GM18508 (cell line): ENCODE data around the gene ORC2.
A peak's percentile ranks its signal among the peaks of the same experiment; 100 is the strongest.
"Not testable (repeated sequence)": the region's sequence is repeated elsewhere in the genome, so short reads cannot be mapped to it uniquely, and the experiment has no call there.

Source experiments
- ATAC-seq: cut with Tn5 transposase; IDR thresholded peaks from one replicate; pipeline ENCODE4 v1.9.1; 2021; ENCODE audit warnings: moderate number of reproducible peaks; ENCODE audit not compliant: insufficient read depth, unreplicated experiment

ORC2 gene

DNA sequence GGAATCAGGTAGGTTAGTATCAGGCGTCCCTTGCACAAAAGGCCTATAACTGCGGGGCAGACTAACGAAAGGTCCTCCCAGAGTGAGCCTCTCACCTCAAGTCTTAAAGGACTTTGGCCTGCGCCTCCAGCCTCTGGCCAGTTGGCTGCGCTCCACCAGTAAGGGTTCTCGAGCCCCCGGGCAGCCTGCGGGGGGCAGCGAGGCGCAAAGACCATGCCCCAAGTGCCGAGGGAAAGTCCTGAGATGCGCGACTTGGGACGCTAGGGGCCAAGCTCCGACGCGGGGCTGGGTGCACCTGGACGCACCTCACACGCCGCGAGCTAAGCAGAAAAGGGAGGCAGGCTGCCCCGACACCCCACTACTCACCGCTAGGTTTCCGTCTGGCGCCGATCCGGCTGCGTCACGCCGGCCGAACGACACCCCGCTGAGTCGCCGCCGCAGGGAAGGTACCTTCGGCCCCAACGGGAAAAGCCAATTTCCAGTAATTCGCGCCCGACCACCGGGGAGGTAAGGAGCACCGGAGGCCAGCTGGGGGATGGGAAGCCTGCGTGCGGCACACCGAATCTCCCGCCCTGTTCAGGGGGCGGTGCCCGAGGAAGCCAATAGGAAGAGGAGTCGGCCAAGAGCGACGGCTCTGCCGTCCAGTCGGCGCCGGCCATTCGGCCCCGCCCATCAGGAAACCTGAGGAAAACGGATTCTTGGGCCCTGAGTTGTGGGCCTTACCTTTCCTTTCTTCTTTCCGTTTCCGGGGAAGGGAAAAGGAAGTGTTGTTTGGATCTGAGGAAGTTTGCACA is at the start of gene ORC2:
Gene ORC2 (minus strand): TSS at position 537 of the 794 bp plus-strand sequence. CDS start 5,537 bp downstream, outside the sequence.
- ATAC-seq, result peak; percentile 54

DNA sequence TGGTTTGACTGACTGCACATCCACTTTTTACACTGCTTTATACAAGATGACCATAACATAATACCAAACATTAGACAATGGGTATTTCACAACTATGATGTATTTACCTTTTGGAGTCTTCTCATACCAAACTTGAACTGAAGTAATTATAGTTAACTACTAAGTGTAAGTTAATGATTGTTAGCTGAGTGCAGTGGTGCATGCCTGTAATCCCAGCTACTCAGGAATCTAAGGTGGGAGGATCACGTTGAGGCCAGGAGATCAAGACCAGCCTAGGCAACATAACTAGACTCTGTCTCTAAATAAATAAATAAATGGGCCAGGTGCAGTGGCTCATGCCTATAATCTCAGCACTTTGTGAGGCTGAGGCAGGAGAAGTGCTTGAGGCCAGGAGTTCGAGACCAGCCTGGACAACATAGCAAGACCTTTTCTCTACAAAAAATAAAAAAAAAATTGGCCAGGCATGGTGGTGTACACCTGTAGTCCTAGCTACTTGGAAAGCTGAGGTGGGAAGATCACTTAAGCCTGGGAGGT is 44.9 kb upstream of the ORC2 start:
- no peak for ATAC-seq

DNA sequence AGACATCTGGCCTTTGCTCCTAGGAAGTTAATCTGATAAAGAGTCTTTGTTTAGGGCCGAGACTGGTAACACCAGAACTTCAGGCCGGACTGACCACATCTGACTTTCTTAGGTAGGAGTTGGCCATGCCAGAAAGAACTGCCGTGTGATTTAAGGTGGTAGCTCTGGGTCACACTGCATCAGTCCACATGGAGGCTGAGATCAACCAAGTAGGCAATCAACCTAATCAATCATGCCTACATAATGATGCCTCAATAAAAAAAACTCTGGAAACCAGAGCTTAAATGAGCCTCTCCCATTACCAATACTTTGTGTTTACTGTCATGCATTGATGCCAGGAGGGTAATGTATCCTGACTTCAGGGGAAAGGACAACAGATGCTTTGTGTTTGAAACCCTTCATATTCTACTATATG is 44.1 kb upstream of the ORC2 start:
- no peak for ATAC-seq

DNA sequence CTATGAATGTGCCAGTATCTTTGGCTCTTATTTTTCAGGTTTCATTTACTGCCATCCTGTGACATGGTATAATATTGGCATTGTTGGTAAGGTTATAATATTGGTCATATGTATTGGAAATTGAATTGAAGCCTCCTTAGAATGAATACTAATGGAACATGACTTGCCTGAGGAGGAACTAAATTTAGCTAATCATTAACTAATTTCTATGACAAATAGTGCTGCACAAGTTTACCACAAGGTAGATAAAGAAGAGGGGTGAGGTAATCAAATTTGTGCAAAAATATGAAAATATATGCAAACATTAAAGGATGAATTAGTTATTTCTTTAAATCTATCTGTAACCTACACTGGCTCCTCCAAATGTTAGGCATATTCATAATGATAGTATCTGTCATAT is 43.2 kb upstream of the ORC2 start:
- ATAC-seq, result no peak

- no peak for ATAC-seq
Observed at GRCh38 chr2:201004370-201004769, 40.9 kb upstream of the ORC2 start.

DNA sequence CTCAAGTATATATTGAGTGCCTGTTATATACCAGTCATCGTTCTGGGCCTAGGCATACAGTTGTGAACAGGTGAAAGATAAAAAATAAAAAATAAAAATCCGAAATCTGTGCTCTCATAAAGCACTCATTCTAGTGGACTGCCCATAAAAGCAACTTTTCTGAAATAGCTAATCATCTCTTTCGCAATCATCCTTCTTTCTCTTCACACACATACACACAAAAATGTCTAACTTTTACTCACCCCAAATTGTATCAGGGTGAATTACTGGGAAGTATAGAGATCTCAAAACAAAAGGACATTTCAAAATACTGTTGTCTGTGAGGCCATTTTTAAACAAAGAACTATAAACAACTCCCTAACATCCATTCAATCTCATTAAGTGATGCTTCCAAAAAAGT is 29.6 kb upstream of the ORC2 start:
- no peak for ATAC-seq

DNA sequence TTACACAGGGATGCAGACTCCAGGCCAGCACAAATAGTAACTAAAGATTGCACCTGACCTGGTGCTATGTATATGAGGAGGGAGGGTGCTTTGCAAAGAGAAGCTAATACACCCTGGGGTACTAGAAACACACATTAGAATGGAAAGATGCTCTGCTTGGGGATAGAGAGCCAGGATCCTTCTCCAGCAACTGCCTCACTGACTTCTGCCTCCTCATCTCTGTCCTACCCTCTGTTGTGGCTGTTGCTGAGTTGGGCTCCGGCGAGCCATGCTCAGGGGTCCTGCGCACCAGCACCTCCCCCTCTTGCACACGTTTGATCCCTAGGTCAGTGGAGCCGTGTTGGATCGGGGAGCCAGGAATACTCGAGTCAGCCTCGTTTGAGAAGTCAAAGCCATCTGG is 23.7 kb upstream of the ORC2 start:
- ATAC-seq, result no peak

DNA sequence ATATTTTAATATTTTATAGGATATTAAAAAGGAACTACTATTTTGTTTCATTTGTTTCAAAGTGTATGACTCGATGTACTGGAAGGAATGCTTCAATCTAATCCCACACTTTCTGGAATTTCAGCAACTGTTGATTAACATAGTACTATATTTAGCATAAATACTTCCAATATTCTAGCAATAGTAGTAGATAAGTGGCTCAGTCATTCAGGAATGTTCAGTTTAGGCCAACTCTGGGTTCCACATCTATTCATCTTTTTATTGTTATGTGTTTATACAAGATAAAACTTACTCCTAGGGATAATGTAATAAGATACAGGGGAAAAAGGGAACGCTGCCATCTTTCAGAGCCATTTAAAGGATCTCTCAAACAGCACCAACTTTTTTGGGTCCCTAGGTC is 22.3 kb upstream of the ORC2 start:
- no peak for ATAC-seq

DNA sequence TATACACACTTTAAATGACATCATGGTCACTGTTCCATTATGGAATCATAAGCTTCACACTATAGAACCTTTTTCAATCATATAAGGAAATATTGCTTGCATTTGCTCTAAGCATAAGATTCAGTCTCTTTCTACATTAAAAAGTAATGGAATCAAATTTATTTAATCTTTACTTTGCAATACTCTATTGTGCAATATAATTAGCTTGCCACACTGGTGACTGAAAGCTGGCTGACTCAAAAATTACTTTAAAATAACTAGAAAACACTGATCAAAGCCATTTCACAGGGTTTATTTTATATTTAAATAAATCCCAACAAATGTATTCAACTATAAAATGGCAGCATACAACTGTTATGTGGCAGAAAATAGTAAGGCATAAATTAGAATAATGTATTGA is 13.2 kb upstream of the ORC2 start:
- no peak for ATAC-seq

- no peak for ATAC-seq
Observed at GRCh38 chr2:200975672-200976071, 12.2 kb upstream of the ORC2 start.

DNA sequence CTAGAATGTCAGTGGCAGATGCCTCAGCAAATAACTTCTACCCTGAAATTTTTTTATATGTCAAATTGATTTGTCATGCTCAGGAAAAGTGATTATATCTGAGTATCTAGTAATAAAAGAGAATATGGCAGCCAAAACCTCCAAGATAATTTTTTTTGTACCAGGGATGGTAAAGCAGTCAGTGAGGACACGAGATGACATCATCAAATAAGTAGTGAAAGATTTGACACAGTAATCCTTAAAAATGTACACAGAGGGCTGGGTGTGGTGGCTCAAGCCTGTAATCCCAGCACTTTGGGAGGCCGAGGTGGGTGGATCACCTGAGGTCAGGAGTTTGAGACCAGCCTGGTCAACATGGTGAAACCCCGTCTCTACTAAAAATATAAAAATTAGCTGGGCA is 6.6 kb upstream of the ORC2 start:
- ATAC-seq, result not testable (repeated sequence)

DNA sequence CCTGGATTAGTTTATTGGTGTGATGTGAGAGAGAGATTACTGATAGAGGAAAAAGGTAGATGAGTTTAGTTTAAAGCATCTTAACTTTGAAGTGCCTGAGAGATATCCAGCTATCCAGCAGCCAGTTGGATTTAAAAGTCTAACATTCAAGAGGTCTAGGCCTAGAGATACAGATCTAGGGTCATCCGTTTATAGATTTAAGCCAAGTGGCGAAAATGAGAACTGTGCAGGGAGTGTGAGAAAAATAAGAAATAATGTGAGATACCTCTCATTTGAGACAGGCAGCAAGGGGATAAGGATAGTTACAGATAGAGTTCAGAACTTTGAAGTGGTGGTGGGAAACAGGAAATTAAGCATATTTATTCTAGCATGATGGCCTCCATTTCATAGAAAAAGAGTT is 5.3 kb upstream of the ORC2 start:
- ATAC-seq, result no peak

DNA sequence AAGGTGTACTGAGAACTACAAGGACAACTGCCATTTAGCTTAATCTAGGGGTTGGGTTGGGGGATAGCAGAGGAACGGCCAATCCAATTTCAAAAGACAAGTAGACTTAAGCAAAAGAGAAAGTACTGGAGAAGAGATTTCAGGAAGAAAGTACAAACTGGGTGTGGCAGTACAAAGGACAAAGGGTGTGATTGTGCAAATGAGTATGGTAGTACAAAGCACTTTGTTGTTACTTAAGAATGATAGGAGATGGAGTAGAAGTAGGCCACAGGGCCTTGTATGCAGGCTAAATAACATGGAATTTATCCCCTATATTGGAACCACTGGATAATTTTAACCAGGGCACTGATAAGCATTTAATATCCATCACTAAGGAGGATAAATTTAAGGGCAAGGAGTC is 4.7 kb upstream of the ORC2 start:
- ATAC-seq, result no peak

DNA sequence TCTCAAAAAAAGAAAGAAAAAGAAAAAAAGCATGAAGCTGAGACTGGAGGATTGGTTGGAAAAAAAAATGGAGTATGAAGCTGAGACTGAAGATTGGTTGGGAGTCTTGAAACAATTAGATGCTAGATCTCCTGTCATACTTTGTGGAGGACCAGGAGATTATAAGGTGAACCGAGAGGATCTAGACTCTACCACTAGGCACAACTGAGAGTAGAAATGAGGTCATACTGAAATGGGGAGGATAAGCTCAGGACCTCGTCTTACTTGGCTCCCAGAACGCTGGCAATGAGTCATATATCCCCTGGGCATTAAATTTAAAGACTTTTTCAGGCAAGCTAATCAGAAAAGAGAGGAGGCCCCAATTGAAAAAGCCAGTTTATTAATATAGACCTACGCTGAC is 3.3 kb upstream of the ORC2 start:
- no peak for ATAC-seq

DNA sequence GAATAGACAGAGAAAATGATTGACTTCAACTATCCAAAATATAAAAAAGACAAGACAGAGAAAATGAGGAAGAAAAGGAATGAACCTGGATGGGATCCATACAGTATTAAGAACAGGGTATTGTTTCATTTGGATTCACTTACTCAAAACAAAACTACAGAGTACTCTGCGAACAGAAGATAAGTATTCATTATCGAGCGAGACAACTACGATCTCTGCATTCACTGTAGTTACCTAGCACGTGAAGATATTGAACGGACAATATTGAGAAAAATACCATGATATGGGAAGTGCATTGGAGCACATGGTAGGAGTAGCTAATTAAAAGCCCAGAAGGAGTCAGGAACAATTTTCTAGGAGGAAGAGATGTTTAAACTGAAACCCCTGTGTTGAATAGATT is 1.0 kb upstream of the ORC2 start:
- no peak for ATAC-seq

DNA sequence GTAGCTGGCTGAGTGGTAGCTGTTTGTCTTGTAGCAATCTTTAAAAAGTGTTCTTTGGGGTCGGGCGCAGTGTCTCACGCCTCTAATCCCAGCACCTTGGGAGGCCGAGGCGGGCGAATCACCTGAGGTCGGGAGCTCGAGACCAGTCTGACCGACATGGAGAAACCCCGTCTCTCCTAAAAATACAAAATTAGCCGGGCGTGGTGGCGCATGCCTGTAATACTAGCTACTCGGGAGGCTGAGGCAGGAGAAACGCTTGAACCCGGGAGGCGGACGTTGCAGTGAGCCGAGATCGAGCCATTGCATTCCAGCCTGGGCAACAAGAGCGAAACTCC is 425 bp upstream of the ORC2 start:
- not testable (repeated sequence) for ATAC-seq

- peak; percentile 6 for ATAC-seq
Observed at GRCh38 chr2:200962811-200963123, 693 bp downstream of the ORC2 start.

GRCh38 chr2:200961674-200962073 is 1.8 kb downstream of the ORC2 start:
- no peak for ATAC-seq

- ATAC-seq, result no peak
Observed at GRCh38 chr2:200950378-200950777, 13.1 kb downstream of the ORC2 start.

- ATAC-seq, result no peak
Observed at GRCh38 chr2:200945395-200945729, 18.1 kb downstream of the ORC2 start.

DNA sequence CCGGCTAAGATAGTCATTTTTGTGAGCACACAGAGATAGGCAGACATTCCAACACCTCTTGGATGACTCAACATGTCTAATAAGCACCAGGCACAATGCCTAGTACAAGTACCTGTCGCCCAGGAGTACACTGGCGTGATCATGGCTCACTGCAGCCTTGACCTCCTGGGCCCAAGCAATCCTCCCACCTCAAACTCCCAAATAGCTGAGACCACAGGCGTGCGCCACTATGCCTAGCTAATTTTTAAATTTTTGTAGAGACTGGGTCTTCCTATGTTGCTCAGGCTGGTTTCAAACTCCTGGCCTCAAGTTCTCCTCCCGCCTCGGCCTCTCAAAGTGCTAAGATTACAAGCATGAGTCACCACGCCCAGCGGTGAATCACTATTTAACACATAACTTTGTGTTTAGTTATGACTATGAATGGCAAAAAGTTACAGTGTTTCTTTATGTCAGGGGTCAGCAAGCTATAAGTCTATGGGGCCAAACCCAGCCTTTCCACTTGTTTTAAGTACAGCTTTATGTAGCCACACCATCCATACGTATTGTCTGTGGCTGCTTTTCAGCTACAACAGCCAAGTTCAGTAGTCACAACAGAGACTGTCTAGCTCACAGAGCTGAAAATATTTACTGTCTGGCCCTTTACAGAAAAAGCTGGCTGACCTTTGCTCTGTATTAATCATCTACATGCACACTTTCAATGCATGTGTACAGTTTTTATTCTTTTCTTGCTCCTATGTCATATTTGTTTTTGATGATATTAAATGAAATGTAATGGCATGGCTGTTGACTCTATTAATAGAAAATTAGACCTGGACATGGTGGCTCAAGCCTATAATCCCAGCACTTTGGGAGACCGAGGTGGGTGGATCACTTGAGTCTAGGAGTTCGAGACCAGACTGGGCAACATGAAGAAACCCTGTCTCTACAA is 18.7 kb downstream of the ORC2 start:
- no peak for ATAC-seq
